ENCODE measurements around the gene STAG1.
A peak's percentile ranks its signal among the peaks of the same experiment; 100 is the strongest.
"Not testable (repeated sequence)": the region's sequence is repeated elsewhere in the genome, so short reads cannot be mapped to it uniquely, and the experiment has no call there.

STAG1 gene

DNA sequence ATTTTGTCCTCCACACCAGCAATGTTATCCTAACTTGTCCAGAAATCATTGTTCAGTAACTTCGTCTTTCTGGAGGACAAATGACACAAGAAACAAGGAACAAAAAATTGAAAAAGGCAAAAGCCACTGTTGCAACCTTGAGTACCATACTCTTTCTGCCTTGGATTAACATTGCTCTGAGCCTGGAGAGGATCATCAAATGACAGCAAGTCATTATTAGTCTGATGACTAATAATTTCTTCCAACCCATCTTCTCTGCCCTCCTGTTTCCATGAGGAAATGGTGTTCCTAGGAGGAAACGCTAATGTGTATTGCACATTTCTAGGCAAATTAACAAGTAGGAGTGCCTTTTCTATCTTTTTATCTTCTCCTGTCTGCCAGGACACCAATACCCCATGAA, 348.1 kb downstream of the STAG1 start:
- no peak for DNase-seq (ENCODE audit: low read depth)

DNA sequence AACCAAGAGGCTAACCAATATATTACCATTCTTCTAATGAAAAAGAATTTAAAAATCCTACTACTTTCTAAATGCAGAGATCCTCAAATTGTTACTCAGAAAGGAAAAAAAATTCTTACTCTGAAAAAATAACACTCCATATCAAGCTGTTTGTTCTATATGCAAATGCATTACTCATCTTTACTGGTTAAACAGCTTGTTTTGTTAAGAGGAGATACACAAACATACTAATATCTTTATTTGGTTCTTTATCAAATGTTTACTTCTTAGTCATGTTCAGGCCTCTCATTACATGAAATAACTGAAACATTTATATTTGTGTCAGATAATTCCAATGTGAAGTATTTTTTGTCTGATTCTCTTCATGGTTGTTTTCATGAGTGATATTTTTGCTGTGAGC, 355.3 kb downstream of the STAG1 start:
- DNase-seq (ENCODE audit: low read depth): peak; percentile 32

DNA sequence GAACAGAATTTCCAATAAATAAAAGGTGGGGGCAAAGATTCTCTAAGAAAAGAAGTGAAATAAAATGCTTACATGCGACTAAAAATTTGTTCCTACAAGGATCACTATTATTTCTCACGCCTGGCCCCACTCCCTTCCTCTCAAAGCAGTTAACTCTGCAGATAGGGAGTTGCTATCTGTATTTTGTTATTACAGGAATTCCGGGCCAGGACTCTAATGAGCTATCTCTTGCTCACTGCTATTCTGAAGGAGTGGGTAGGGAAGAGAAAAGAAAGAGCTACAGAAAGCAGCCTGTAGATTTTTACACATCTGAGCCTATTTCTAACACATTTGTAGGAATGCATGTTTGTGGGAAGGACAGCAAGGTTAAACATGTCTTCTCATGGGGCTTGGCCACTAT, 361.6 kb downstream of the STAG1 start:
- no peak for DNase-seq (ENCODE audit: low read depth)

DNA sequence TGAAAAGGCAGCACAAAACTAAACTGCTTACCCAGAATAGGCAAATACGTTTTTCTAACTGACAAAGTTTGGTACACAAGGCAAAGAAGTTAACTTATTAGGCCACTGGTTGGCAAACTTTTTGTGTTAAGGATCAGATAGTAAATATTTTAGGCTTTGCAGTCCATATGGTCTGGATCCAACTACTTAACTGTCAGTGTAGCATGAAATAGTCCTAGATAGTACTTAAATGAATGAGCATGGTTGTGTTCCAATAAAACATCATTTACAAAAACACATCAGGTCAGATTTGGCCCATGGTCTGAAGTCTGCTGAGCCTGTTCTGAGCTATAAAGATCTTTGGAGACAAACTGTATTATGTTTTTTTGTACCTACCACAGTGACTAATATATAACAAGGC, 365.1 kb downstream of the STAG1 start:
- no peak for DNase-seq (ENCODE audit: low read depth)

DNA sequence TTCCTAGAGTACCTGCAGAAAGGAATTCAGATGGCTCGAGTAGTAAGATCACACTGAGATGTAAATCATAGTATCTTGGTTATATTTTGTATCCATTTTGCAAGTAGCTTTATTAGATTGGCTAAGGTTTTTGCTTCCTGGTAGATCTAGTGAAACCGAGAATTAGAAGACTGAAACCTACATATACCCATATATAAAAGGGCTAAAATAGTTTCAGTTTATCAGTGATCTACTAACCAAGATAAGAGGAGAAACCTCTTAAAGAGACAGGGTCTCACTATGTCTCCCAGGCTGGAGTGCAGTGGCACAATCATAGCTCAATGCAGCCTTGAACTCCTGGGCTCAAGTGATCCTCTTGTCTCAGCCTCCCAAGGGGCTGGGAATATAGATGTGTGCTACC, 366.7 kb downstream of the STAG1 start:
- no peak for DNase-seq (ENCODE audit: low read depth)

DNA sequence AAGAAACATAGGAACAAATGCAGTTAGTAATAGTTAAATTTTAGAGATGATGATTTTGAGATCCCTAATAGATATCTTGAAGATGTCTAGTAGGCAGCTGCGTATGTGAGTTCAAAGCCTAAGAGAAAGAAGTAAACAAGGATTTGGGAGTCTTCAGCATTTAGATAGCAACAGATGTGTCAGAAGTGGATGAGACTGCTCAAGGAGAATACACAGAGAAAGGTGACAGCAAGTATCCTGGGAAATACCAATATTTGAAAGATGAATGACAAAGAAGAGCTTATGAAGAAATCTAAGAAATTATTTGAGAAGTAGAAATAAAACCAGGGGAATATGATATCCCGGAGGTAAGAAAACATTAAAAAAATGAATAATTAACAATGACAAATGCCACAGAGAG, 371.1 kb downstream of the STAG1 start:
- DNase-seq (ENCODE audit: low read depth): peak; percentile 34

DNA sequence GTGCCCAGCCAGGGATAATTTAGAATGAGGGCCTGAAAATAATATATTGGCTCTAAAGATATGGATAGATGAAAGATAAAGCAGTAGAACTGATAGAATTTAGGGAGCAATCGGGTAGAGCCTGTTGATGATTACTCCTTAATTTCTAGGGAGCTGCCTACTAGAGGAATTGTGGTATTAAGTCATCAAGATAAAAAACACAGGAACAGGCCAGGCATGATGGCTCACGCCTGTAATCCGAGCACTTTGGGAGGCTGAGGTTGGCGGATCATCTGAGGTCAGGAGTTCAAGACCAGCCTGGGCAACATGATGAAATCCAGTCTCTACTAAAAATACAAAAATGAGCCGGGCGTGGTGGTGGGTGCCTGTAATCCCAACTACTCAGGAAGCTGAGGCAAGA, 371.6 kb downstream of the STAG1 start:
- DNase-seq (ENCODE audit: low read depth): peak; percentile 59

DNA sequence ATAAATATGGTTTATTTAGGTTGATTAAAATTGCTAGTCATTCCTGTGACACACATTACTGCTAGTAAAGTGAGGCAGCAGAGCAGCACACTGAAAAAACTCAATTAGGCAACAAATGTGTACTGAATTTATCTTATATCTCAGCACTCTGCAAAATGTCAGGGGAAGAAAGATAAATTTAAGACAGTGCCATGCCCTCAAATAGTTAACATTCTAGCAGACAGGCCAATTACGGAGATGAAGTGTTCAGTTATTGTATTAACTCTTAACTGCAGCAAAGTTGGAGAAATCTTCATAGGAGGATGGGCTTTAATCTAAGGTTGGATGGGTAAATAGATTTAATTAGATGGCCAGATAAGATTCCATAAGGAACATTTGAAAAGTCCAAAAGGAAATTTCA, 374.2 kb downstream of the STAG1 start:
- DNase-seq (ENCODE audit: low read depth): no peak

DNA sequence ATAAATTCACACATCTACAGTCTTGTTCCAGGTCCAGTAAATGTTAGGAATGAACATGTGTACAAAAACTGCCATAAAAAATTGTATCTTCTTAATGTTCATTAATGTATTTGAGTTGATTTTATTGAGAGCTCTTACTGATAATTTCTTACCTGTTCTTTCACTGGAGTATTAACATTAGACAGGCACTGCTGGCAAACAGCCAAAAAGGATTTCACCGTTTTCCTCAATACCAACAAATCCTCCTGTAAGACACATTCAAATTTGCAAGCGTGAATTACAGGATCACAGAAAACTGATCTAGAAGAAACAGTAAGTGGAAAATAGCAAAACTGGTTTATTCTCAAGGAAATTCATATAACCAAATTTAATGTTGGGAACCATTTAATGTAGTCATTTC, 374.7 kb downstream of the STAG1 start:
- DNase-seq (ENCODE audit: low read depth): no peak

DNA sequence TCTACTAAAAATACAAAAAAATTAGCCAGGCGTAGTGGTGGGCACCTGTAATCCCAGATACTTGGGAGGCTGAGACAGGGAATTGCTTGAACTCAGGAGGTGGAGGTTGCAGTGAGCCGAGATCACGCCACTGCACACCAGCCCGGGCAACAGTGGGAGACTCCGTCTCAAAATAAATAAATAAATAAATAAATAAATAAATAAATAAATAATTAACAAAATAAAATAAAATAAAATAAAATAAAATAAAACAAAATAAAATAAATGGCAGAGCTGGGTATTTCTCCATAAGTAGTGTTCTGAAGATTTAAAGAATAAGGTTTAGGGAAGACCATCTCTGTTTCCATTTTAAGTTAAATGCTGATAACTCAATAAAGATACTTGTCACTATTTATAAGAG, 376.4 kb downstream of the STAG1 start:
- not testable (repeated sequence) for DNase-seq (ENCODE audit: low read depth)

DNA sequence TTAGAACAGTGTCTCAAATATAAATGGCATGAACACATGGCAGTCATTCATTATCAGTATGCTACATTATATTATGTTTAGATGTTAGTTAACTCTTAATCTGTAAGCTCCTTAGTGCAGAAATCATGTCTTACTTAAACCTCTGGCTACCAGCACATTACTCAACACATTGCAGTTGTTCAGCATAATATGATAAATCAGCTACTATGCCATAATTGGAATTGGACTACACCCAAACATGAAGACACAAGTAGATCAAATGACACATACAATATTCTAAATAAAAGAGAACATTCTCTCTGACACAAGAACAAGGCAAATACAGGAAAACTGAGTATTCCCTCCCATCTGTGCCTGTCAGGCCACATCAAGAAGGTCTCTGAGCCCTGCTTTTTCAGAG, 385.9 kb downstream of the STAG1 start:
- peak; percentile 67 for DNase-seq (ENCODE audit: low read depth)

DNA sequence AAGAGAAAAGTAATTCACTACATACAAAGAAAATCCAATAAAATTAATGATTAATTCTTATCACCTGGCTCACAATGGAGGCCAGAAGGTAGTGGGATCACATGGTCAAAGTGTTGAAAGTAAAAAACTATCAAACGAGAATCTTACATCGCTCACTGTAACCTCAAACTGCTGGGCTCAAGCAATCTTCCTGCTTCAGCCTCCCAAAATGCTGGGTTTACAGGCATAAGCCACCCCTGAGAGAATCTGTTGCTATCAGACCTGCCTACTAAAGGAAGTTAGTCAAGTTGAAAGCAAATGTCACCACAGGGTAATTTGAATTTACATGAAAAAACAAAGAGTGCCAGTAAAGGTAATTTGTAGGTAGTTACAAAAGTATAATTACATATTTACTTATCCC, 398.7 kb downstream of the STAG1 start:
- DNase-seq (ENCODE audit: low read depth): no peak

DNA sequence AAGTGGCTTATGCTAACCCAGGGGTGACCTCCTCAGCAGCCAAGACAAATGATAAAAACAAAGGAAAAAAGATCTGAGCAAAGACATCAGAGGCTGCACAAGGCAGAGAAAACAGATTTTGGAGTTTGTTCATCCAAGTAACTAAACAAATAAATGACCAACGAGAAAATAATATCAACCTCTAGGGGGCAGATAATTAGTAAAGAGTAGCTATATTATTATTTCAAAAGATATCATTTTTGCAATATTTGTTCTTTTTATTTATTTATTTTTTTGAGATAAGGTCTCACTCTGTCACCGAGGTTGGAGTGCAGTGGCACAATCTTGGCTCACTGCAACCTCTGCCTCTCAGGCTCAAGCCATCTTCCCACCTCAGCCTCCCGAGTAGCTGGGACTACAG, 400.3 kb downstream of the STAG1 start:
- DNase-seq (ENCODE audit: low read depth): no peak

DNA sequence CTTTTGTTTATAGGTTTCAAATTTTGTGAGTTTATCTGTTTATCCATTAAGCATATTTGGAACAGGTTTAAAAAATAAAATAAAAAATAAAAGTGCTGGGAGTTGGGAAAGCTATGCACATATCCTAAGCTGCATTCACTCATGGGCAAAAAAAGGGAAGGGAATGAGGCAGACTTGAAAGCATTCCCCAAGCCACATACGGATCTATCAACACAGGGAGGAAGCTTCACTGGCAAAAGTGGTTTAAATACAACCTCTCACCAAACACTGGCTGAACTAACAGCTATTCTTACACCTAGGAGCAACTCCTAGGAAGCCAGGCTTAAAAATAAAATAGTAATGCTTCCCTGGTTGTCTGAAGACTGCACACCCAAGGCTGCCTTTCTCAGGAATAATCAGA, 400.8 kb downstream of the STAG1 start:
- DNase-seq (ENCODE audit: low read depth): no peak

DNA sequence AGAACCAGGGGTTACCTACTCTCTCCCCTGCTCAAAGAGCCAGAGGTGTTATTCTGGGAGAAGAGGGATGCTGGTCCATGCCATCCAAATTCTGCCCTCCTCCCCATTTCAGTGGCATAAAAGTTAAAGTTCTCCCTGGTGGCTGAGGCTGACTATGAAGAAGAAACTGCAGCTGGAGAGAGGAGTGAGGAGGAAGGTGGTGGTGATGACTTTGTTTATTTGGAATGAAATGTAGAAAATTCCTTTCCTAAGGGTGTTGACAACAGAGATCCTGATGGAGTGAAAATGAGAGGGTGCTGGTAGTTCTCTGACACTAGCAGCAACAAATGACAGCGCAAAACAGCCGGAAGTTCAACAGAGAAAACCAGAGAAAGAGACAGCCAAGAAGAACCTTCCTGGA, 401.6 kb downstream of the STAG1 start:
- DNase-seq (ENCODE audit: low read depth): peak; percentile 64

DNA sequence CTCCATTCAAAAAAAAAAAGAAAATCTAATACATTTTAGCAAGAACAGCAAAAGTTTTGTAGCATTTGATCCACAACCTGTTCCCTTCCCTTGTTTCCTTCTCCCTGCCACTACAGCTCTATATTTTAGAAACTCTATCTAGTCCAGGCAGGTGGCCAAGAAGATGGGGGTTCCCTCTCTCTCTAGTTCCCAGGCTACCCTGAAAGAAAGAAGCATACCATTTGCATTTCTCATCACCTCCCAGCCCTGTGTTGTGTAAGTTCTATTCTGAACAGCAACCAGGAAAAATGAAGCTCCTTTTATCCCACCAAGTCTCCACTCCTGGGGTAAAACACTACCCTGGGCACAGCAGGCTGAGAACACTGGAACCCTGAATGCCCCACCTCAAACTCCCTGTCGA, 402.0 kb downstream of the STAG1 start:
- peak; percentile 96 for DNase-seq (ENCODE audit: low read depth)

DNA sequence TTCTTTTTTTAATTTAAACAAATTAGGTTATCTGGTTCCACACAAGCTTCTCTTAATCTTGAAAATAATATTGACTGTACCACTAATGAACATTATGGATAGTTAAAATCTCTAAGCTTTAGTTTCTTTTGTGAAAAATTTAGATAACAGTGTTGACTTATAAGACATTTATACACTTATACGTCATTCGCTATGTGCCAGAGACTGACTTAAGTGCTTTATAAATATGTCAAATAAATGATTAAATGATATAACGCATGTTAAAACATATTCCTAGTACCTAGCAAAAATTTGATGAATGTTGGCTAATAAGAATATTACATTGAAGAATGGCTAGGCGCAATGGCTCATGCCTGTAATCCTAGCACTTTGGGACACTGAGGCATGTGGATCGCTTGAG, 405.7 kb downstream of the STAG1 start:
- no peak for DNase-seq (ENCODE audit: low read depth)

DNA sequence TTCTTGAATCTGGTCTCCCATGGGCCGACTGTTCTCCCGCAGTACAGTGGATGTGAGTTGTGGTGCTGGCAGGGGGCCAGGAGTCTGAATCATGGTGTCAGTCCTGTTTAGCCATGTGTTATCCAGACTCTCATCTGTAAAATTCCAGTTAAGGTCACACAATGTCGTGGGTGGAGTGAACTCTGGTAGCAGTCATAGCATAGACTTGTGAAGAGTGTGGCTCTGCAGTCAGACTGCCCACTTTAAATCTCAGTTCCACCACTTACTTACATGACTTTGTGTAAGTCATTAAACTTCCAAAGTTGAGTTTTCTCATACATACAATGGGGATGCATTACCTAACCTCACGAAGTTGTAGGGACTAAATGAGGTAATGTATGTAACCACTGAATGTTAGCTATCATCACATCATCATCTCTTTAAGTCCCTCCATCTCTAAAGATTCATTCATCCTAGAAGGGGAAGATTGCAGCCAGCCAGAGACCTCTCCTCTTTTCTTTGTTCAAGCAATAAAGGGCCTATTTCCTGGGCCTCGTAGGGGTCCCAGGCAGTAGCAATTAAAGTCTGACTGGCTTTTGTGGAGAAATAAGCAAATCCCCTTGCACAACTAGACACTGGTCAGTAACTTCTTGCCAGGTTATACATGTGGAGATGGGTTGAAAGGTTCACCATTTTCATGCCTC, 408.2 kb downstream of the STAG1 start:
- peak; percentile 98 for DNase-seq (ENCODE audit: low read depth)

DNA sequence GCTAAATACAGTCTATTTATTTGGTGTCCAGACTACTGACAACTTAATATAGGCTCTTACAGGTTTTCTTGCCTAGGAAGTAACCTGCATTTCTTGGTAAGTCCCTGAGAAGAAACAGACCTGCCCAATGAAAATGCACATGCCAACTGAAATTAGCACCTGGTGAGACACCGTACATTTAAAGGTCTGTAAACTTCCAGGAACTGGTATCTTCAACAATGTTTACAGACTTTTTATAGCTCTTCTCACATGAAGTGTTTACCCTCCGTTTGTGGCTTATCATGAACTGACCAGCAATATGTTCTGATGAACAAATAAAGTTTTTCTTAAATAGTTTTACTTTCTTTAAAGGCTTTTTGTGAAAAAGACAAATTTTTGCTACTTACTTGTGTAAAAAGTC, 408.7 kb downstream of the STAG1 start:
- DNase-seq (ENCODE audit: low read depth): no peak

DNA sequence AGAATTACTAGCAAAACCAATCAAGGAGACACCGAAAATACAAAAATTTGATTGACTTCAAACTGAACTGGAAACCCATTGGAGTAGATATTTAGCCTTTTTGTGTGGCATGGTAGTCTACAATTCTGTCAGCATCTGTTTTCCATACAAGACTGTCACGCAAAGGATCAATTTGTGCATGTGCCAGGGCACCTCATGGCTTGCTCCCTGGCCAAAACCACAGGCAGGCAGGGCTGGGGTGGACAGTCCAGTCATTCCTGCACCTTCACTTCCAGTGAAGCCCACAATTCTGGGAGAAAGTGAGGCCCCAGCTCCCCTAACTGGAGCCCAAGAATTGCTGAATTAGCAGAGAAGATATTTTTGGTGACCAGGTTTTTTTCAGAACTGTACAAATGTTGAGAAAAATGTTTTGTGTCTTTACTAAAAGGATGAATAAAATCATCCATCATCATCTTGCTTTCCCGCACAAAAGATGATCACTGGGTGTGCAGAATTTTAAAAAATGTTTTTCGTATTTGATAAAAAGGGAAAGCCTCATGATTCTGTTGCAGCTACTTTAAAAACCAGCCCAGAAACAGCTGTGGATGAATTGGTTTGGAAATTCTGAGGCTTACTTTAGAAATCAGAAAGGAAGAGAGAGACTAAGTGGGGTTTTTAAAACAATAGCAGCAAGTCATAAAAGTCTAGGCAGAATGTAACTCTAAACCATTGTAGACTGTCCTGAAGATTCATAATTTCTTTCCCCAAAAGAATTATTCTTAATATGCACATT, 415.7 kb downstream of the STAG1 start:
- no peak for DNase-seq (ENCODE audit: low read depth)

DNA sequence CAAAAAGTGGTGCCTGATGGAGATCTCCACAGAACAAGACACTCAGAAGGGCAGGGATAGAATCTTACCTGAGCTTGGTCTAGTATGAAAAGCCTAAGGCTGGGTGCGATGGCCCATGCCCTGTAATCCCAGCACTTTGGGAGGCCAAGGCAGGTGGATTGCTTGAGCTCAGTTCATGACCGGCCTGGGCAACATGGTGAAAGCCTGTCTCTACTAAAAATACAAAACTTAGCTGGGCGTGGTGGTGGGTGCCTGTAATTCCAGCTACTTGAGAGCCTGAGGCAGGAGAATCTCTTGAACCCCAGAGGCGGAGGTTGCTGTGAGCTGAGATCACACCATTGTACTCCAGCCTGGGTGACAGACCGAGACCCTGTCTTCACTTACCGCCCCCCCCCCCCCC, 417.5 kb downstream of the STAG1 start:
- DNase-seq (ENCODE audit: low read depth): not testable (repeated sequence)

DNA sequence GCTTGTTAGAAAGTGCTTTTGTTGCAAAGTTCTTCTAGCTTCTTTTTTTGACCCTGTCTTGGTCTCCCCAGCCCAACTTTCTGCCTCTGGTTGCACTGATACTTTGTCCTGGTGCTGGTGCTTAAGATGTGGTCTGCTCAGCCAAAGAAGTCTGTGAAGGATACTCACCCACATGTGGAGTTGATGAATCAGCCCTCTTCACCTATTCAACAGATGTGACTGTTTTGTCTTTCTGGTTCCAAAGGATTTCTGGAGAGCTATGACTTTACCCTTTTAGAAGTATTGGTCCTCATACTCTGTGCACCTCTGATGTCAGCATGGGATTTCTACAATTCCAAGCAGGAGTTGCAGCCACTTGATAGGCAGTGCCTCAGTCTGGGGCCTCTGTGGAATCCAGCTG, 418.0 kb downstream of the STAG1 start:
- no peak for DNase-seq (ENCODE audit: low read depth)

DNA sequence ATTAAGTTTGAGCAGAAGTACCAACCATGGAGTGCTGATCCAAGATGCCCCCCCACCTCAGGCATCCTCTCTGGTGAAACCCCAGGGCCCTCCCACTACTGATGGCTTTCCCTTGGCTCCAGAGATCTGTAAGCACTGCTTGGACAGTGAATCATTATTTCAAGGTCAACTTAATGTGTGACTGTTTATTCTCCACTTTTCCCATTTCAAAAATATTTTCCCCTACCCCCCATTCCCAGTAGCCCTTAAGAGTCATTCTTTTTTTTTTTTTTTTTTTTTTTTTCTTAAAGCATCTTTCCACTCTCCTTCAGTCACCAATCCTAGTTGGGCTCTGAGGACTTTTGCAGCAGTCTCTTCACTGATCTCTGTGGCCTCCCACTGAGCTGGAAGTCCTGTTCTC, 419.4 kb downstream of the STAG1 start:
- peak; percentile 72 for DNase-seq (ENCODE audit: low read depth)

DNA sequence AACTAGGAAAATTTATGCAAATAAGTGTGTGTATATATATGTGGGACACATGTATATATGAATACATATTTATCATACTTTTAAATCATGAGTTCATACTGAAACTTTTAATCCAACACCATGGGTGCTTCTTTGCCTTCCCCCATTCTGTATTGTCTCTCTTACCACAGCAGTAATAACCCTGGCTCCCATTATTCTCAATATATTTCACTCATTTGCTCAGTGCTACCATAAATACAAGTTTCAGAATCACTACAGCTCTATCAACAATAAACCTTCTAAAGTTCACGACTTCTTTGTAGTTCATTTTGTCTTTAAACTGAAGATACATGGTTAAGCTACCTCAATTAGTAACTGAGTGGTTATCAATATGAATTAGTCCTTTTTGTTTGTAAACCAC, 419.9 kb downstream of the STAG1 start:
- DNase-seq (ENCODE audit: low read depth): no peak

Measured in iris pigment epithelial cell (primary cell).